Ureter (tissue), 1 donor: ENCODE results near the gene SLC6A9. TPM values are rescaled to one million over a fixed set of nuclear protein-coding genes. Genes with fewer than 3 reads are reported as not detected.
A peak's percentile ranks its signal among the peaks of the same experiment; 100 is the strongest.

Experiments used
- DNase-seq: peaks from one replicate; pipeline ENCODE4 v3.0.0-alpha.2; 2020; ENCODE audit warnings: low spot score
- total RNA-seq: library from RNA; stranded (reverse); gene quantifications from one replicate; pipeline ENCODE4 v1.2.4, GENCODE V29; 2023
- donor health status: DM: yes; HTN: yes; CAD: no.

The SLC6A9 gene
- total RNA-seq, 1 donor from 2014 or later = 38.3 TPM

GRCh38 chr1:43983253-43983899 is 47.9 kb downstream of the SLC6A9 start:
- DNase-seq = no peak

DNA sequence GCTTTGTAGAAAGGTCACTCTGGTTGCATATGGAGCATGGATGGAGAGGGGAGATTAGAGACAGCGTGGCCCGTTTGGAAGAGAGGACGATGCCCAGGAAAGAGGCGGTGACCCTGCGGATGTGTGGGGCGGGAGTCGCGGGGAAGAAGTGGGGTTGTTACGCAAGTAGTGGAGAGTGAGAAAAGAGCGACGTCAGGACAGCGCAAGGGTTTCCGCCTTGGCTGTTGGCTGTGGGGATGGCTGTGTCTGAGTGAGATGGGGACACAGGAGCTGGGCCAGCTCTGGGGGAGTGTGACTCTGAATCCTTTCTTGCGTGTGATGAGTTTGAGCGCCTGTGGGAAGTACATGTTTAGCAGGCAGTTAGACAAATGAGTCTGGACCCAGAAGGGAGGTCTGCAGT is 48.5 kb downstream of the SLC6A9 start:
- no peak for DNase-seq

DNA sequence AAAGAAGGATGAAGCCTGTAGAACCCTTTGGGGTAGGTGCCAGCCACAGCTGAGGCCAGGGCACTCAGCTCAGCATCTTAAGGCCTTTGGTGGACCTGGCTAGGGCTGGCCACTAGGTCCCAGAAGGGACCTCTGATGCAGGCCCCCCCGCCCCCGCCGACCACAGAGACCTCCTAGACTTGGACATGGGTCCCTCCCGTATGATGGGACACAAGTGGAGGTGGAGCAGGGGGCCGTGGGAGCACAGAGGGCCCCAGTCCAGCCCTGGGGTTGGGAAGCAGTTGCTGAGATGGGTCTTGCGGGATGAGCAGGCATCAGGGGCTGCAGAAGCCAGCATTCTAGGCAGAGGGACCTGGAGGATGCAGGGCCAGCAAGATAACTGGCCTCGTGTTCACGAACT is 49.0 kb downstream of the SLC6A9 start:
- DNase-seq = no peak

DNA sequence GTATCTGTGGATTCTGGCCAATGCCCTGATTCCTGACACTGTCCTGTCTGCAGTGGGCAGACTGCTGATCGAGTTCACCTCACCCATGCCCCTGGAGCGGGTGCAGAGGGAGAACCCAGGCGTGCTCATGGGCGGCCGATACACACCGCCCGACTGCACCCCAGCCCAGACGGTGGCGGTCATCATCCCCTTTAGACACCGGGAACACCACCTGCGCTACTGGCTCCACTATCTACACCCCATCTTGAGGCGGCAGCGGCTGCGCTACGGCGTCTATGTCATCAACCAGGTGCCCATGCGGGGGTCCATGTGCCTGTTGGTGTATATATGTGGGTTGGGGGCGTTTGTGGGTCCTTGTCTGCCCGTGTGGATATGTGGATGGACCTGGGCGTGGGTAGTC is 49.6 kb downstream of the SLC6A9 start:
- peak; percentile 40 for DNase-seq

GRCh38 chr1:43981135-43981491 is 50.1 kb downstream of the SLC6A9 start:
- peak; percentile 44 for DNase-seq

DNA sequence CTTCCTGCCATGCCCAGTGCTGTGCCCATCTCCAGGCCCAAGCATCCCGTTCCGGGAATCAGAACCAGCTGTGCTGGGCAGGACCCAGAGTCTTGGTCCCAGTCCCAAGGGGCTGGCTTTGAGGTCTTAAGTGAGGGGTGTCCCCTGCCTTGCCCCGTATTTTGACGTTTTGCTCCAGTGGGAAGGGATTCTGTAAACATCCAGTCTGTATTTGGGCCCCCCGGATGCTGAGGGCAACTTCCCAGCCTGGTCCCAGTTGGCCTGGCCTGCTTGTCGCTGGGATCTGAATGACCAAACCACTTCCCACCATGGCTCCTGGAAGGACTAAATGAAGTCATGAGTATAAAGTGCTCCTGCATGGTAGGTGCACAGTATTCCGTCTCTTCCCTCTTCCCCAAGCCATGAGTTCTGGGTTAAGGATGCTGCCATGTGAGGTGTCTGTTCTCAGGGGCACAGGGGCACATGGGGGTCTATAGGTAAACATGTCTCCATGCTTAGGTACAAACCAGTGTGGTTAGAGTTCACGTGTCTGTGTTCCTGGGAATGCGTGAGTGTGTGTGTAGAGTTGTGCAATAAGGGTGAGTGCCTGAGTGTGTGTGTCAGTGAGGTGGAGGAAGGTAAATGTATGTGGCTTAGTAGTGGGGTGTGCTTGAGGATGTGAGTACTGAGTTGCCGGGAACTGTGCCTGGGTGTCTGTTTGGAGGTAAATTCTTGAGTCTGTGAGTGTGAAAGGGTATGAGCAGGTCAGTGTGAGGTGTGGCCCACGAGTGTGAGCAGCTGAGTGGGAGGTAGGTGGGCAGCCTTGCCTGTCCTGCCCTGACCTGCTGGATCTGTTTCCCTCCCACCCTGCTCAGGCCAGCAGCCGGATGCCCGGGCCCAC is 50.8 kb downstream of the SLC6A9 start:
- peak; percentile 46 for DNase-seq

DNA sequence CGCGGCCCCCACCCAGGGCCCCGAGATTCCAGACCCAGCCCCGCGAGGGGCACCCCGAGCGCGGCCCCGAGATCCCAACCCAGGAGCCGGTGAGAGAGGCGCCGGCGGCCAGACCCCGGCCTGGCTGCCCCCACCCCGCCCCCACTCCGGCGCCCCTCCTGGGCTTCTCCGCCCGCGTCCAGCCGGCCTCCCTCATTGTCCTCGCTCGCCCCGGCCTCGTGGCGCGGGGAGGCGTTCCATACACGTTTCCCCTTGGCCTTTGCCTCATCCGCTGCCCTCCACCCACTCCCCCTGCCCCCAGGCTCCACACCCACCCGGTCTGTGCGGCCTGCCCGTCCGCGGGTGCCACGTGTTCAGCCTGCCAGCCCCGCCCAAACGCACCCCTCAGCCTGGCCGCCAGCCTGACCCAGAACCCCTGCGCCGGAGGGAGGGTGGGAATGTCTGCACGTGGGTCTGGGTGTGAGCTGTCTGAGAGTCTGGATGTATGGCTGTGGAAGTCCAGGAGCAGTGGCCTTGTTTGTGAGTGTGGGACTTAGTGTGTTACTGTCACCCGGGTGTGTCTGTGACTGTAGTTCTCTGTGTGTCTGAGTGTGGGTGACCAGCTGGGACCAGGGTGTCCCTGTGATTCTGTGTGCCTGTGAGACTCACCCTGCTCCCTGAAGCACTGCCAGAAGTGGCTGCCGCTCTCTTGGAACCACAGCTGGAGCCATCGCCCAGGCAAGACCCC is 51.6 kb downstream of the SLC6A9 start:
- DNase-seq = peak; percentile 53

DNA sequence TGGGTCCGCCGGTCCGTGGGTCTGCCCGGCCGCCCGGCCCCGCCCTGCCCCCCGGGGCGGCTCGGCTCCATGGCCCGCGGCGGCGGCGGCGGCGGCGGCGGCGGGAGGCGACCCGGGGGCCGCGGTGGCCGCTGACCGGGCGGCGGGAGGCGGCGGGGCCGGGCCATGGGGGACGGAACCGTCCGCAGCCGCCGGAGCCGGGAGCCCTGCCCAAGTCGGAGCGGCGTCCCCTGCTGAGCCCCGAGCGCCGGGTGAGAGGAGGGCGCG is 52.1 kb downstream of the SLC6A9 start:
- peak; percentile 40 for DNase-seq

- peak; percentile 43 for DNase-seq
Measured at GRCh38 chr1:43978551-43979260, 52.6 kb downstream of the SLC6A9 start, which contains the start of gene B4GALT2. Gene B4GALT2 (plus strand): TSS chr1:43979210. CDS start chr1:43981161, 1,951 bp downstream.

DNA sequence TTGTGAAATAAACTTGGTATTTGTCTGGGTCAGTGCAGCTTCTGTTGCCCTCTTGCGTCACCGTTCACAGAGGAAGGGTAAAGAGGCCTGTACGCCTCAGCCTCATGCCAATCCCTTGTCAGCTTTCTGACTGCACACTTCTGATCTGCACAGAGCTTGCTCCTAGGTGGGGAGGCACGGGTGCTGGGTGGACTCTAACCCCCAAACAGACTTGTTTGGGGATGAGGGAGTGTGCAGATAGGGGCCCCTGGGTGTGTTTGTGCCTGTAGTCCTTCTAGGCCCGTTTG is 53.1 kb downstream of the SLC6A9 start:
- DNase-seq = no peak

- DNase-seq = no peak
Measured at GRCh38 chr1:43977376-43978263, 53.6 kb downstream of the SLC6A9 start.

GRCh38 chr1:43976890-43977289 is 54.4 kb downstream of the SLC6A9 start:
- peak; percentile 39 for DNase-seq

- no peak for DNase-seq
Measured at GRCh38 chr1:43976045-43976444, 55.2 kb downstream of the SLC6A9 start.

GRCh38 chr1:43975249-43975961 is 55.9 kb downstream of the SLC6A9 start:
- peak; percentile 86 for DNase-seq

- peak; percentile 98 for DNase-seq
Measured at GRCh38 chr1:43974443-43975248, 56.6 kb downstream of the SLC6A9 start, which contains the start of gene ATP6V0B. Gene ATP6V0B (plus strand): TSS chr1:43974960. CDS start chr1:43975041, 81 bp downstream.

- DNase-seq = peak; percentile 51
Measured at GRCh38 chr1:43973981-43974442, 57.2 kb downstream of the SLC6A9 start.

DNA sequence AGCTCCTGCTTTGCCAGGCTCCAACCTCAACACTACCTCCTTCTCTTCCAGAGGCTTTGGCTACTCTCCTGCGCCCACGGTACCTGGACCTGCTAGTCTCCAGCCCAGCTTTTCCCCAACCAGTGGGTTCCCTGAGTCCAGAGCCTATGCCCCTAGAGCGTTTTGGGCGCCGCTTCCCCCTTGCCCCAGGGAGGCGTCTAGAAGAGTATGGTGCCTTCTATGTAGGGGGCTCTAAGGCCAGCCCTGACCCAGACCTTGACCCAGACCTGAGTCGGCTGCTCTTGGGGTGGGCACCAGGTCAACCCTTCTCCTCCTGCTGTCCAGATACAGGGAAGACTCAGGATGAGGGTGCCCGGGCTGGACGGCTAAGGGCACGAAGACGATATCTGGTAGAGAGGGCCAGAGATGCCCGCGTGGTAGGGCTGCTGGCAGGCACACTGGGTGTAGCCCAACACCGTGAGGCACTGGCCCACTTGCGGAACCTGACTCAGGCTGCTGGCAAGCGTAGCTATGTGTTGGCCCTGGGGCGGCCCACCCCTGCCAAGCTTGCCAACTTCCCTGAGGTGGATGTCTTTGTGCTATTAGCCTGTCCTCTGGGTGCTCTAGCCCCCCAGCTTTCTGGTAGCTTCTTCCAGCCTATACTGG is 59.8 kb downstream of the SLC6A9 start:
- DNase-seq = no peak

DNA sequence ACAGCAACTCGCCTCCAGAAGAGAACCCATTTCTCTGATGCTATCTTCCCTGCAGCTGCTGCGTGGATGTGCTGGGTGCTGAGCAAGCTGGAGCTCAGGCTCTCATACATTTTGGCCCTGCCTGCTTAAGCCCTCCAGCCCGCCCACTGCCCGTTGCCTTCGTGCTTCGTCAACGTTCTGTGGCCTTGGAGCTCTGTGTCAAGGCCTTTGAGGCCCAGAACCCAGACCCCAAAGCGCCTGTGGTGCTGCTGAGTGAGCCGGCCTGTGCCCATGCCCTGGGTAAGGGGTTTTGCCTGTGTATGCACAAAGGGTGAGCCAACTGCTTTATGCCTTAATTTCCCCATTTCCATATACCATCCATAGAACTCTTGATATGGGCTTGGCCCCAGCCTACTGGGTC is 60.4 kb downstream of the SLC6A9 start:
- no peak for DNase-seq

DNA sequence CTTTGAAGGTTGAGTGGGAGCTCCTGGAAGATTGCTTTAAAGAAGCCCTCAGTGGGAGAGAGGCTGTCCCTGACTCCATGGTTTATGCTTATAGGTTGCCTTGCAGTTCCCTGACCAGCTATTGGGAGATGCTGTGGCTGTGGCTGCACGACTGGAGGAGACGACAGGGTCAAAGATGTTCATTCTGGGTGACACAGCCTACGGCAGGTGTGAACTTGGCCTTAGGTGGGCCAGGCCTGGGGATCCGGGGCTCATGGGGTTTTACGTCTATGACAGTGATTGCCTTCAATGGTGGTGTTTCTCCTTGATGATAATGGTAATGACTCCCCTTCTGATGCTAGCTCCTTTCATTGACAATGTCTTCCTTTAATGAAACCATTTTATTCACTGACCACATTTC is 60.8 kb downstream of the SLC6A9 start:
- no peak for DNase-seq
